Keratinocyte (primary cell): ENCODE data around the gene ZPBP. TPM values are rescaled to one million over a fixed set of nuclear protein-coding genes. Genes with fewer than 3 reads are reported as not detected.
"Not testable (repeated sequence)": the region's sequence is repeated elsewhere in the genome, so short reads cannot be mapped to it uniquely, and the experiment has no call there.

ENCODE experiments used
- DNase-seq: peaks from one replicate; pipeline ENCODE4 v3.0.0-alpha.2; 2011; ENCODE audit warnings: low read depth, missing footprints, low spot score
- FAIRE-seq: peaks from 2 replicates; lab custom pipeline; 2011; peaks lifted over from hg19 to GRCh38; lab: Jason Lieb, UNC
- H2AFZ ChIP-seq: 2 replicates; pipeline ENCODE4 v1.6.0; 2012; ENCODE audit warnings: low read length, control low read depth, inconsistent platforms; ENCODE audit not compliant: control insufficient read depth
- H3K27ac ChIP-seq: 2 replicates; pipeline ENCODE4 v1.5.1; 2011; ENCODE audit warnings: low read length; ENCODE audit not compliant: control insufficient read depth, insufficient read depth
- H3K27me3 ChIP-seq: 3 replicates; pipeline ENCODE4 v1.6.0; 2011; ENCODE audit warnings: low read length; ENCODE audit not compliant: control insufficient read depth, insufficient read depth; ENCODE audit errors: extremely low read depth
- H3K36me3 ChIP-seq, 2 experiments: 2 replicates in 1 of 2; 3 replicates in 1 of 2; pipeline ENCODE4 v1.5.1; 2011; ENCODE audit warnings: low read length in 2 of 2, mild to moderate bottlenecking in 1 of 2; ENCODE audit not compliant: control insufficient read depth in 2 of 2, insufficient read depth in 2 of 2; ENCODE audit errors: extremely low read depth in 1 of 2
- H3K4me1 ChIP-seq: 3 replicates; pipeline ENCODE4 v1.5.1; 2011; ENCODE audit warnings: low read length; ENCODE audit not compliant: control insufficient read depth, insufficient read depth; ENCODE audit errors: extremely low read depth
- H3K4me2 ChIP-seq: 3 replicates; pipeline ENCODE4 v1.6.0; 2011; ENCODE audit warnings: low read depth, low read length; ENCODE audit not compliant: control insufficient read depth, insufficient read depth; ENCODE audit errors: extremely low read depth
- H3K4me3 ChIP-seq, 3 experiments: fragments of 200-600 bp in 1 of 3; sonication (generic) in 1 of 3; 2 replicates in 2 of 3; 3 replicates in 1 of 3; pipeline ENCODE4 v1.5.1; 2011 to 2016; ENCODE audit warnings: low read length in 3 of 3, mild to moderate bottlenecking in 3 of 3, control low read depth in 2 of 3, inconsistent platforms in 1 of 3, low read depth in 1 of 3, mixed read lengths in 1 of 3, mixed run types in 1 of 3, moderate library complexity in 1 of 3; ENCODE audit not compliant: control insufficient read depth in 2 of 3, insufficient read depth in 2 of 3; ENCODE audit errors: extremely low read depth in 1 of 3
- H3K79me2 ChIP-seq: 2 replicates; pipeline ENCODE4 v1.6.0; 2012; ENCODE audit warnings: low read length; ENCODE audit not compliant: control insufficient read depth, insufficient read depth
- H3K9ac ChIP-seq: 3 replicates; pipeline ENCODE4 v1.6.0; 2011; ENCODE audit warnings: low read length; ENCODE audit not compliant: control insufficient read depth, insufficient read depth; ENCODE audit errors: extremely low read depth
- H3K9me1 ChIP-seq: 3 replicates; pipeline ENCODE4 v1.6.0; 2011; ENCODE audit warnings: low read length; ENCODE audit not compliant: control insufficient read depth, insufficient read depth; ENCODE audit errors: extremely low read depth
- H3K9me3 ChIP-seq: 2 replicates; pipeline ENCODE4 v1.5.1; 2012; ENCODE audit warnings: low read depth, low read length; ENCODE audit not compliant: control insufficient read depth
- H4K20me1 ChIP-seq: 3 replicates; pipeline ENCODE4 v1.6.0; 2011; ENCODE audit warnings: low read length; ENCODE audit not compliant: control insufficient read depth, insufficient read depth; ENCODE audit errors: extremely low read depth
- EZH2 ChIP-seq: IDR thresholded peaks from one replicate; pipeline ENCODE4 v1.6.1; 2012; ENCODE audit warnings: inconsistent platforms, mild to moderate bottlenecking, low read length, moderate library complexity
- dilution Hi-C: fragments of 300-500 bp; cut with MboI; formaldehyde crosslinking; loops from one replicate; pipeline ENCODE4 v1.7.0; 2020; ENCODE audit warnings: low sequenced_read_pairs; ENCODE audit not compliant: extremely low pct_ligation_motif_present
- polyA plus RNA-seq, 5 experiments: library from polyadenylated mRNA; depleted of rRNA in 3 of 5; stranded (reverse) in 3 of 5; stranded (forward) in 1 of 5; unstranded in 1 of 5; fragments of >200 nt; gene quantifications; 1 replicate in 1 of 5; 2 replicates in 3 of 5; 3 replicates in 1 of 5; pipeline versions ENCODE4 v1.2.1 to v1.2.3, GENCODE V29; 2011 to 2012; ENCODE audit warnings: missing spikeins in 2 of 5, low read depth in 1 of 5, low replicate concordance in 1 of 5
- TF ChIP-seq, protein P1 (sequence below), 3 experiments: IDR thresholded peaks in 1 of 3; conservative IDR thresholded peaks in 1 of 3; optimal IDR thresholded peaks in 1 of 3; 2 replicates in 2 of 3; 3 replicates in 1 of 3; pipeline versions ENCODE3 to v1.5.1; 2011; ENCODE audit warnings: low read length in 3 of 3, mild to moderate bottlenecking in 3 of 3, moderate library complexity in 2 of 3, control low read depth in 1 of 3, inconsistent platforms in 1 of 3; ENCODE audit not compliant: insufficient read depth in 2 of 3; ENCODE audit errors: extremely low read depth in 1 of 3

Gene ZPBP
- polyA plus RNA-seq, 1 donor (not counting 4 experiments of a cell fraction or from before 2014, with no cell fraction given) = not detected

DNA sequence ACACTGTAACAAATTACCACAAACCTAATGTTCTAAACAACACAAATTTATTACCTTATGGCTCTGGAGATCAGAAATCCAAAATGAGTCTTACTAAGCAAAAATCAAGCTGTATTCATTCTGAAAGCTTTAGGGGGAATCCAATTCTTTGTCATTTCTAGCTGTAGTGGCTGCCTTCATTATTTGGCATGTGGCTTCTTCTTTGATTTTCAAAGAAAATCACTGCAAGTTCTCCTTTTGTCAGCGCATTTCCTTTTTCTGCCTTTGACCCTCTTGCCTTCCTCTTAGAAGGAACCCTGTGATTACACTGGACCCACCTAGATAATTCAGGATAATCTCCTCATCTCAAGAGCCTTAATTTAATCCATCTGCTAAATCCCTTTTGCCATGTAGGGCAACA lies 36.9 kb downstream of the ZPBP start:
- Histone ChIP-seq H2AFZ (no peak overlapping the region), H3K9ac (no peak overlapping the region), H3K27me3 (no peaks in the 10 kb centered on the region), H4K20me1 (no peaks in the 10 kb centered on the region), H3K4me3 (no peak overlapping the region), H3K36me3 (no peaks in the 10 kb centered on the region), H3K4me1 (no peaks in the 10 kb centered on the region), H3K27ac (no peak overlapping the region), H3K4me2 (no peak overlapping the region), H3K9me3 (no peaks in the 10 kb centered on the region), H3K9me1 (no peaks in the 10 kb centered on the region), H3K79me2 (no peaks in the 10 kb centered on the region)
- dilution Hi-C loops = no loop called here
- no peak for DNase-seq
- no peak for FAIRE-seq
- TF ChIP-seq, protein P1, sequence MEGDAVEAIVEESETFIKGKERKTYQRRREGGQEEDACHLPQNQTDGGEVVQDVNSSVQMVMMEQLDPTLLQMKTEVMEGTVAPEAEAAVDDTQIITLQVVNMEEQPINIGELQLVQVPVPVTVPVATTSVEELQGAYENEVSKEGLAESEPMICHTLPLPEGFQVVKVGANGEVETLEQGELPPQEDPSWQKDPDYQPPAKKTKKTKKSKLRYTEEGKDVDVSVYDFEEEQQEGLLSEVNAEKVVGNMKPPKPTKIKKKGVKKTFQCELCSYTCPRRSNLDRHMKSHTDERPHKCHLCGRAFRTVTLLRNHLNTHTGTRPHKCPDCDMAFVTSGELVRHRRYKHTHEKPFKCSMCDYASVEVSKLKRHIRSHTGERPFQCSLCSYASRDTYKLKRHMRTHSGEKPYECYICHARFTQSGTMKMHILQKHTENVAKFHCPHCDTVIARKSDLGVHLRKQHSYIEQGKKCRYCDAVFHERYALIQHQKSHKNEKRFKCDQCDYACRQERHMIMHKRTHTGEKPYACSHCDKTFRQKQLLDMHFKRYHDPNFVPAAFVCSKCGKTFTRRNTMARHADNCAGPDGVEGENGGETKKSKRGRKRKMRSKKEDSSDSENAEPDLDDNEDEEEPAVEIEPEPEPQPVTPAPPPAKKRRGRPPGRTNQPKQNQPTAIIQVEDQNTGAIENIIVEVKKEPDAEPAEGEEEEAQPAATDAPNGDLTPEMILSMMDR (optimal IDR thresholded peaks at IDR 0.05 in 1 of 3, IDR thresholded peaks at IDR 0.05 in 1 of 3, conservative IDR thresholded peaks at IDR 0.05 in 1 of 3; ENCODE audit: extremely low read depth in 1 of 3, insufficient read depth in 2 of 3, low read length in 3 of 3) = no peak

DNA sequence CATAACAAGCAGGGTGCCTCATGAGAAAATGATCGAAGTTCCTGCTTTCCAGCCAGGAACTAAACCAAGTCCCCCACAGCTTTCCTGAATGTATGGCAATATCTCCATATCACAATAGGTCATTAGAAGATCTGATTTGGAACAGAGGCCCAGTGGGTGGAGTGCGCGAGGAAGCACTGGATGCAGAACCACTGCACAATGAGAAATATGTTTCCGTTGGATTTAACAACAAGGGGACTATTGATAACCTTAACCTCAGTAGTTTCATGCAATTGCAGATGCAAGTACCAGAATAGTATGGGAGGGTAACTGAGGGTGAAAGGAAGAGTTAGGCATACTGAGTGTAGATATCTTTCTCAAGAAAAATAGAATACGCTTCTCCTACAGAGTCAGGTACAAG lies 45.3 kb downstream of the ZPBP start:
- Histone ChIP-seq H3K9me1 (no peaks in the 10 kb centered on the region), H3K27me3 (no peaks in the 10 kb centered on the region), H3K4me1 (no peaks in the 10 kb centered on the region), H3K9ac (no peak overlapping the region), H3K36me3 (no peaks in the 10 kb centered on the region), H3K4me2 (no peak overlapping the region), H3K4me3 (no peak overlapping the region), H3K9me3 (no peaks in the 10 kb centered on the region), H3K27ac (no peak overlapping the region), H3K79me2 (no peaks in the 10 kb centered on the region), H2AFZ (no peak overlapping the region), H4K20me1 (no peaks in the 10 kb centered on the region)
- FAIRE-seq = no peak
- DNase-seq = no peak
- TF ChIP-seq, protein P1 (optimal IDR thresholded peaks at IDR 0.05 in 1 of 3, IDR thresholded peaks at IDR 0.05 in 1 of 3, conservative IDR thresholded peaks at IDR 0.05 in 1 of 3; ENCODE audit: extremely low read depth in 1 of 3, insufficient read depth in 2 of 3, low read length in 3 of 3) = no peak
- no peak for TF ChIP-seq EZH2
- dilution Hi-C loops = no loop called here

DNA sequence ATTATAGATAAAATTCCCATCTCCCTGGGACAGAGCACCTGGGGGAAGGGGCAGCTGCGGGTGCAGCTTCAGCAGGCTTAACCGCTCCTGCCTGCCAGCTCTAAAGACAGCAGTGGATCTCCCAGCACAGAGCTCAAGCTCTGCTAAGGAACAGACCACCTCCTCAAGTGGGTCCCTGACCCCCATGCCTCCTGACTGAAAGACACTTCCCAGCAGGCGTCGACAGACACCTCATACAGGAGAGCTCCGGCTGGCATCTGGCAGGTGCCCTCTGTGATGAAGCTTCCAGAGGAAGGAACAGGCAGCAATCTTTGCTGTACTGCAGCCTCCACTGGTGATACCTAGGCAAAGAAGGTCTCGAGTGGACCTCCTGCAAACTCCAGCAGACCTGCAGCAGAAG lies 51.9 kb downstream of the ZPBP start:
- H3K9me3 ChIP-seq, H3K27ac ChIP-seq, DNase-seq, H3K4me3 ChIP-seq, H3K27me3 ChIP-seq, H3K4me1 ChIP-seq, H3K79me2 ChIP-seq, dilution Hi-C loops, H3K4me2 ChIP-seq, H2AFZ ChIP-seq, H3K9ac ChIP-seq, FAIRE-seq, H3K9me1 ChIP-seq, H4K20me1 ChIP-seq, H3K36me3 ChIP-seq: not testable (repeated sequence)
